HepG2 (cell line): Measurements from ENCODE around the gene ZER1. TPM values are rescaled to one million over a fixed set of nuclear protein-coding genes. Genes with fewer than 3 reads are reported as not detected.

Experiments
- ATAC-seq: fragments of 200-7000 bp; cut with Tn5 transposase; 3 replicates; pipeline ENCODE4 v1.9.1; 2020; ENCODE audit warnings: mild to moderate bottlenecking, moderate library complexity
- BruUV-seq: library from RNA; stranded (reverse); fragments of 400-500 nt; replicated peaks from 2 replicates; lab custom pipeline; 2021; lab: Mats Ljungman, UMichigan
- CTCF ChIA-PET: fragments of 300-600 bp; formaldehyde crosslinking; extraction: SDS; loops from one replicate; lab custom pipeline; 2021; ENCODE audit warnings: low total read pairs, inconsistent platforms, low intra/inter-chr PET ratio; lab: Yijun Ruan, JAX
- POLR2A ChIA-PET: fragments of 350-600 bp; sonication (Branson Sonifier 250); formaldehyde crosslinking; loops from one replicate; lab custom pipeline; 2020; ENCODE audit warnings: antibody characterized with exemption, inconsistent platforms; lab: Yijun Ruan, JAX
- DNase-seq: peaks from one replicate; pipeline ENCODE4 v3.0.0-alpha.2; 2015; ENCODE audit warnings: low spot score
- FAIRE-seq: peaks from 3 replicates; lab custom pipeline; 2011; peaks lifted over from hg19 to GRCh38; lab: Jason Lieb, UNC
- H2AFZ ChIP-seq: one replicate; pipeline ENCODE4 v1.6.1; 2011; ENCODE audit warnings: low read length, inconsistent platforms
- H3K27ac ChIP-seq: fragments of 300-600 bp; 3 replicates; pipeline ENCODE4 v1.8.0; 2011; ENCODE audit warnings: mixed run types, mild to moderate bottlenecking, mixed read lengths, low read length, inconsistent platforms; ENCODE audit not compliant: insufficient read depth; ENCODE audit errors: extremely low read length
- H3K27me3 ChIP-seq, 2 experiments: fragments of 200-600 bp in 1 of 2; 2 replicates in 1 of 2; 3 replicates in 1 of 2; pipeline versions ENCODE4 v1.6.0 to v1.8.0; 2011; ENCODE audit warnings: low read length in 2 of 2, mild to moderate bottlenecking in 2 of 2, moderate library complexity in 2 of 2, inconsistent platforms in 1 of 2; ENCODE audit not compliant: insufficient read depth in 2 of 2, control insufficient read depth in 1 of 2
- H3K36me3 ChIP-seq, 2 experiments: fragments of 200-600 bp in 1 of 2; replicated peaks in 1 of 2; 2 replicates in 1 of 2; 3 replicates in 1 of 2; pipeline versions ENCODE4 v1.5.1 to v1.8.0; 2011; ENCODE audit warnings: low read length in 2 of 2, inconsistent platforms in 1 of 2; ENCODE audit not compliant: insufficient read depth in 2 of 2, control insufficient read depth in 1 of 2
- H3K4me1 ChIP-seq: 2 replicates; pipeline ENCODE4 v1.5.1; 2012; ENCODE audit warnings: low read length, inconsistent platforms; ENCODE audit not compliant: insufficient read depth
- H3K4me2 ChIP-seq: 2 replicates; pipeline ENCODE4 v1.6.0; 2011; ENCODE audit warnings: low read depth, low read length, inconsistent platforms
- H3K4me3 ChIP-seq, 3 experiments: fragments of 200-600 bp in 1 of 3; sonication (generic), shearing (Covaris generic) in 1 of 3; replicated peaks in 1 of 3; 2 replicates each; pipeline ENCODE4 v1.5.1; 2011 to 2016; ENCODE audit warnings: low read length in 3 of 3, inconsistent platforms in 2 of 3, low read depth in 2 of 3, mild to moderate bottlenecking in 2 of 3, control low read depth in 1 of 3, mixed read lengths in 1 of 3; ENCODE audit not compliant: insufficient read depth in 1 of 3
- H3K79me2 ChIP-seq: one replicate; pipeline ENCODE4 v1.6.1; 2011; ENCODE audit warnings: low read length, inconsistent platforms; ENCODE audit not compliant: insufficient read depth
- H3K9ac ChIP-seq: 2 replicates; pipeline ENCODE4 v1.6.0; 2011; ENCODE audit warnings: mild to moderate bottlenecking, low read depth, low read length, inconsistent platforms; ENCODE audit not compliant: insufficient read depth
- H3K9me3 ChIP-seq: 2 replicates; pipeline ENCODE4 v1.5.1; 2012; ENCODE audit warnings: mild to moderate bottlenecking, low read length
- H4K20me1 ChIP-seq: 2 replicates; pipeline ENCODE4 v1.6.0; 2011; ENCODE audit warnings: inconsistent platforms, mild to moderate bottlenecking, low read length, moderate library complexity; ENCODE audit not compliant: insufficient read depth
- BORCS8-MEF2B ChIP-seq: sonication (generic); formaldehyde crosslinking; IDR thresholded peaks from 2 replicates; pipeline ENCODE4 v1.8.0; 2022; ENCODE audit warnings: mild to moderate bottlenecking, missing genetic modification reagents
- CBFB ChIP-seq: sonication (generic); formaldehyde crosslinking; IDR thresholded peaks from 2 replicates; pipeline ENCODE4 v1.4.0; 2020; ENCODE audit warnings: missing genetic modification reagents
- ELF3 ChIP-seq: IDR thresholded peaks from 2 replicates; pipeline ENCODE4 v1.6.1; 2016; ENCODE audit warnings: missing genetic modification reagents, missing compliant biosample characterization
- TGIF2 ChIP-seq: IDR thresholded peaks from 2 replicates; pipeline ENCODE4 v1.6.1; 2016; ENCODE audit warnings: control low read depth, missing compliant biosample characterization
- ZFAT ChIP-seq: sonication (generic); formaldehyde crosslinking; conservative IDR thresholded peaks from 2 replicates; pipeline ENCODE4 v1.8.1; 2023; ENCODE audit warnings: missing genetic modification reagents, inconsistent platforms
- ZNF235 ChIP-seq: sonication (generic); formaldehyde crosslinking; IDR thresholded peaks from 2 replicates; pipeline ENCODE4 v1.8.1; 2023; ENCODE audit warnings: mild to moderate bottlenecking, missing genetic modification reagents, borderline replicate concordance
- ZNF460 ChIP-seq: sonication (generic); formaldehyde crosslinking; IDR thresholded peaks from 2 replicates; pipeline ENCODE4 v1.5.1; 2020; ENCODE audit warnings: missing genetic modification reagents, mild to moderate bottlenecking, borderline replicate concordance
- ZNF891 ChIP-seq: sonication (generic); formaldehyde crosslinking; IDR thresholded peaks from 2 replicates; pipeline ENCODE4 v1.5.0; 2020; ENCODE audit warnings: mild to moderate bottlenecking, missing genetic modification reagents
- WGBS: methylation state at CpG from one replicate; pipeline ENCODE4 v1.1.6; 2017; ENCODE audit warnings: low lambda C conversion rate; 5-methylcytosine and 5-hydroxymethylcytosine counted together
- in situ Hi-C: cut with HindIII; loops from 2 replicates; pipeline ENCODE4 v1.10.0; 2017; ENCODE audit warnings: low pct_unique_long_range_greater_than_20kb; ENCODE audit not compliant: extremely low pct_ligation_motif_present
- intact Hi-C: fragments of 100-400 bp; cut with micrococcal nuclease; formaldehyde crosslinking; loops from one replicate; pipeline ENCODE4 v1.10.0; 2022; ENCODE audit not compliant: unreplicated experiment
- polyA plus RNA-seq, 8 experiments: library from polyadenylated mRNA; depleted of rRNA in 3 of 8; stranded (reverse) in 7 of 8; unstranded in 1 of 8; fragments of >200 nt; fragmentation: Illumina TruSeq in 4 of 8; extraction: Trizol in 4 of 8; gene quantifications; 2 replicates each; pipeline versions ENCODE4 v1.2.1 to v1.2.3, GENCODE V29; 2011 to 2016; ENCODE audit warnings: low read depth in 4 of 8, missing spikeins in 1 of 8, mixed read lengths in 1 of 8; ENCODE audit not compliant: insufficient read depth in 1 of 8
- total RNA-seq, 5 experiments: library from RNA; depleted of rRNA; stranded (reverse); fragments of >200 nt; fragmentation: Illumina TruSeq; extraction: Trizol; gene quantifications; 2 replicates each; pipeline ENCODE4 v1.2.3, GENCODE V29; 2016; ENCODE audit warnings: low read depth in 1 of 5
- TF ChIP-seq, protein P1 (sequence below): sonication (generic); formaldehyde crosslinking; IDR thresholded peaks from 2 replicates; pipeline ENCODE4 v1.5.1; 2020; ENCODE audit warnings: mild to moderate bottlenecking, missing genetic modification reagents
- TF ChIP-seq, protein P2 (sequence below): sonication (generic); formaldehyde crosslinking; IDR thresholded peaks from 2 replicates; pipeline ENCODE4 v1.5.0; 2020; ENCODE audit warnings: missing genetic modification reagents

The ZER1 gene
- total and polyA plus RNA-seq, 2 of the 13 experiments (the other 11 are each of a cell fraction or from before 2014, with no cell fraction given) = 7.7 to 40.0 TPM

- no peak for TF ChIP-seq ZFAT
- no peak for TF ChIP-seq BORCS8-MEF2B (CRISPR knock-in tag)
- TF ChIP-seq ZNF891 (CRISPR knock-in tag) = no peak
- no peak for TF ChIP-seq ELF3
- TF ChIP-seq, protein P1, sequence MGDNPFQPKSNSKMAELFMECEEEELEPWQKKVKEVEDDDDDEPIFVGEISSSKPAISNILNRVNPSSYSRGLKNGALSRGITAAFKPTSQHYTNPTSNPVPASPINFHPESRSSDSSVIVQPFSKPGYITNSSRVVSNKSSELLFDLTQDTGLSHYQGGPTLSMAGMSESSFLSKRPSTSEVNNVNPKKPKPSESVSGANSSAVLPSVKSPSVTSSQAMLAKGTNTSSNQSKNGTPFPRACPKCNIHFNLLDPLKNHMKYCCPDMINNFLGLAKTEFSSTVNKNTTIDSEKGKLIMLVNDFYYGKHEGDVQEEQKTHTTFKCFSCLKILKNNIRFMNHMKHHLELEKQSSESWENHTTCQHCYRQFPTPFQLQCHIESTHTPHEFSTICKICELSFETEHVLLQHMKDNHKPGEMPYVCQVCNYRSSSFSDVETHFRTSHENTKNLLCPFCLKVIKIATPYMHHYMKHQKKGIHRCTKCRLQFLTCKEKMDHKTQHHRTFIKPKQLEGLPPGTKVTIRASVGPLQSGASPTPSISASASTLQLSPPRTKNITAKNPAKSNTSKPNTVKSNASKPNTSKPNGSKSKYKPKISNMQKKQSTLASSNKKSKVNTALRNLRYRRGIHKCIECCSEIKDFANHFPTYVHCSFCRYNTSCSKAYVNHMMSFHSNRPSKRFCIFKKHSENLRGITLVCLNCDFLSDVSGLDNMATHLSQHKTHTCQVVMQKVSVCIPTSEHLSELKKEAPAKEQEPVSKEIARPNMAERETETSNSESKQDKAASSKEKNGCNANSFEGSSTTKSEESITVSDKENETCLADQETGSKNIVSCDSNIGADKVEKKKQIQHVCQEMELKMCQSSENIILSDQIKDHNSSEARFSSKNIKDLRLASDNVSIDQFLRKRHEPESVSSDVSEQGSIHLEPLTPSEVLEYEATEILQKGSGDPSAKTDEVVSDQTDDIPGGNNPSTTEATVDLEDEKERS (CRISPR knock-in tag) = no peak
- TF ChIP-seq TGIF2 (CRISPR knock-in tag) = no peak
These were observed 43.4 kb downstream of the ZER1 start (continued) for GRCh38 chr9:128728298-128728697.

DNA sequence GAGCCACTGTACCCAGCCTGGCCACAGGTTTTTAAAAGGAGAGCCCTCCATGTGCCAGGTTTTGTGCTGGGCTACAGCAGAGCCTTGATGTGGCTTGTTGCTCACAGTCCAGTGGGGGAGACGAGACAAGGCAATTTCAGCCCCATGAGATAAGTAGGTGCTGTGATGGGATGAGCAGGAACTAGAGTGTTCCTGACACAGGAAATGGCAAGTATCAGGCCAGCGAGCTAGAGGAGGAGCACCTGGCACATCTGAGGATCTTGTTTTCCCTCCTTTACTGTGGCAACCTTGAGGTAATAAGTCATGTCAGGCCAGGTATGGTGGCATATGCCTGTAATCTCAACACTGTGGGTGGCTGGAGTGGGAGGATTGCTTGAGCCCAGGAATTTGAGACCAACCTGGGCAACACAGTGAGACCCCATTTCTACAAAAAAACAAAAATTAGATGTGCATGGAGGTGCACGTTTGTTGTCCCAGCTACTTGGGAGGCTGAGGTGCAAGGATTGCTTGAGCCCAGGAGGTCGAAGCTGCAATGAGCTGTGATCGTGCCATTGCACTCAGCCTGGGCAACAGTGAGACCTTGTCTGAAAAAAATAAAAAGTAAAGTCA, 44.0 kb downstream of the ZER1 start:
- no TSS peak for BruUV-seq
- Histone ChIP-seq H3K4me2 (no peak overlapping the region), H3K79me2 (peaks cover 7% of the 10 kb centered on the region), H3K4me1 (peaks cover 41% of the 10 kb centered on the region), H2AFZ (no peak overlapping the region), H3K27ac (no peak overlapping the region), H3K36me3 (no peaks in the 10 kb centered on the region), H3K27me3 (no peaks in the 10 kb centered on the region), H3K9me3 (no peaks in the 10 kb centered on the region), H3K4me3 (no peak overlapping the region), H3K9ac (no peak overlapping the region), H4K20me1 (no peaks in the 10 kb centered on the region)
- in situ Hi-C loops = no loop called here
- ChIA-PET CTCF (no interaction called here), POLR2A (no interaction called here)
- FAIRE-seq (no peak), ATAC-seq (no peak), DNase-seq (no peak)
- WGBS = 83% methylated on average over 5 of the region's 5 CpGs
- TF ChIP-seq CBFB (CRISPR knock-in tag) (no peak), ZNF460 (CRISPR knock-in tag) (peak; percentile 3; the same call in 1 of the 2 replicates), ZNF235 (CRISPR knock-in tag) (no peak)
- TF ChIP-seq, protein P2, sequence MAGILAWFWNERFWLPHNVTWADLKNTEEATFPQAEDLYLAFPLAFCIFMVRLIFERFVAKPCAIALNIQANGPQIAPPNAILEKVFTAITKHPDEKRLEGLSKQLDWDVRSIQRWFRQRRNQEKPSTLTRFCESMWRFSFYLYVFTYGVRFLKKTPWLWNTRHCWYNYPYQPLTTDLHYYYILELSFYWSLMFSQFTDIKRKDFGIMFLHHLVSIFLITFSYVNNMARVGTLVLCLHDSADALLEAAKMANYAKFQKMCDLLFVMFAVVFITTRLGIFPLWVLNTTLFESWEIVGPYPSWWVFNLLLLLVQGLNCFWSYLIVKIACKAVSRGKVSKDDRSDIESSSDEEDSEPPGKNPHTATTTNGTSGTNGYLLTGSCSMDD (CRISPR knock-in tag) = no peak
- intact Hi-C loops = no loop called here
